Measurements from ENCODE around the gene CNTROB.
A peak's percentile ranks its signal among the peaks of the same experiment; 100 is the strongest.
"Not testable (repeated sequence)": the region's sequence is repeated elsewhere in the genome, so short reads cannot be mapped to it uniquely, and the experiment has no call there.

The CNTROB gene

GRCh38 chr17:7944326-7944725, 12.3 kb downstream of the CNTROB start:
- no peak for DNase-seq

- no peak for DNase-seq
Measured at GRCh38 chr17:7945651-7946050, 13.6 kb downstream of the CNTROB start.

- DNase-seq: no peak
Measured at GRCh38 chr17:7946441-7946840, 14.4 kb downstream of the CNTROB start.

DNA sequence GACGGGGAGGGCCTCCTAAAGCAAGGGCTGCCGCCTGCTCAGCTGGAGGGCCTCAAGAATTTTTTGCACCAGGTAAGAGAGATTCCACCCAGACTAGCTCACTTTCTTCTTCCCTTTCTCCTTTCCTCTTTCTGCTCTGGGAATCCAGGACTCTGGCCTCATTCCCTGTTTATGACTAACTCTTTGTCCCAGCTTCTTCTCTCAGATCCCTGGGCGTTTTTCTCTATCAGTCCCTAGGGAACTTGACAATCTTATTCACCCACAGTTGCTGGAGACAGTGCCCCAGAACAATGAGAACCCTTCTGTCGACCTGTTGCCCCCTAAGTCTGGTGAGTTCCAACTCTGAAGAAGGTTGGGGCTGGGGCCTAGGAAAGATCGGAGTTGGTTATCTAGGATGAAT, 15.6 kb downstream of the CNTROB start:
- DNase-seq: no peak

DNA sequence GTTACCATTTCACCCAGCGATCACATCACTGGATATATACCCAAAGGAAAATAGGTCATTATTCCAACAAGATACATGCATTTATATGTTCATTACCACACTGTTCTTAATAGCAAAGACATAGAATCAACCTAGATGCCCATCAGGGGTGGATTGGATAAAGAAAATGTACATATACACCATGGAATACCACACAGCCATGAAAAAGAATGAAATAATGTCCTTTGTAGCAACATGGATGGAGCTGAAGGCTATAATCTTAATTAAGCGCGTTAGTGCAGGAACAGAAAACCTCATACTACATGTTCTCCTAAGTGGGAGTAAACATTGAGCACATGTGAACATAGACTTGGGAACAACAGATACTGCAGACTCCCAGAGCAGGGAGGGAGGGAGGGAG, 18.6 kb downstream of the CNTROB start:
- no peak for DNase-seq

DNA sequence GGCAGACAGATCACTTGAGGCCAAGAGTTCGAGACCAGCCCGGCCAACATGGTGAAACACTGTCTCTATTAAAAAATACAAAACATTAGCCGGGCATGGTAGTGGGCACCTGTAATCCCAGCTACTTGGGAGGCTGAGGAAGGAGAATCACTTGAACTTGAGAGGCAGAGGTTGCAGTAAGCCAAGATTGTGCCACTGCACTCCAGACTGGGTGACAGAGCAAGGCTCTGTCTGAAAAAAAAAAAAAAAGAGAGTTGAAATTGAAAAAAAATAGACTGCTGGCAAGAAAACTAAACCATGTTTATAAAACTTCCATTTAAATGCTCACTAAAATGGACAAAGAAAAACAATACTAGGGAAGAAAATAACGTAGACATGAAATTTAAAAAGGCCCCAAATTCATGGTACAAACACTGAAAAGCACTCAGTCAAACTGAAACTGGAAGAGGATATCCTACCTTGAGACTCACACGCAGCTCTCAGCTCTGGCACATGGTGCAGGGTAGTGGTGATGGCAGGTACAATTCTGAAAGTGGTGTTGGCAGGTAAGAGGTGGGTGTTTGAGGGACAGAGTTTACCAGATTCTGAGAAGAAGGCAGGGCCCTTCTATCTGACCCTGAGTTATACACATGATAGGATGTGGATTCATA, 19.3 kb downstream of the CNTROB start:
- DNase-seq: peak; percentile 86

DNA sequence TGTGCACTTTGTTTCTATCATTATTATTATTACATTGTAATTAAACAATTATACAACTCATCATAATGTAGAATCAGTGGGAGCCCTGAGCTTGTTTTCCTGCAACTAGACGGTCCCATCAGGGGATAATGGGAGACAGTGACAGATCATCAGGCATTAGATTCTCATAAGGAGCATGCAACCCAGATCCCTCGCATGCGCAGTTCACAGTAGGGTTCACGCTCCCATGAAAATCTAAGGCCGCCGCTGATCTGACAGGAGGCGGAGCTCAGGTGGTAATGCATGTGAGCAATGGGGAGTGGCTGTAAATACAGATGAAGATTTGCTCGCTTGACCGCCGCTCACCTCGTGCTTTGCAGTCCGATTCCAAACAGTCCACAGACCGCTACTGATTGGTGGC, 21.3 kb downstream of the CNTROB start:
- DNase-seq: not testable (repeated sequence)

- DNase-seq: no peak
Measured at GRCh38 chr17:7955414-7956227, 23.6 kb downstream of the CNTROB start.

- no peak for DNase-seq
Measured at GRCh38 chr17:7956228-7956965, 24.4 kb downstream of the CNTROB start.

- no peak for DNase-seq
Measured at GRCh38 chr17:7959503-7960253, 27.7 kb downstream of the CNTROB start.

GRCh38 chr17:7961421-7961820, 29.4 kb downstream of the CNTROB start:
- no peak for DNase-seq

DNA sequence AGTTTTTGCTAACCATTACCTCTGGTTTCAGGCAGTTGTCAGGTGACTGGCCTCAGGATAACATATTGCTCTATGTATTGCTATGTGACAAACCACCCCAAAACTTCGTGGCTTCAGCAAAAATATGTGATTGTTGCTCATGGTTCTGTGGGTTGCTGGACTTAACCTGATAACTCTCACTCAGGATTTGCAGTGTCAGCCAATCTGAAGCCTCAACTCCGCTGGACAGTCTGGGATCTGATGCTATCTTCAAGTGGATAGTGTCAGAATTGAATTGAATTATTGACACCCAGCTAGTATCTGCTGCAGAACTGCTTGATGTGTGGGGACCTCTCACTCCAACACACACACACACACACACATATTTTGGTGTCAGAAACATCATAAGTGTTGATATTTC, 35.7 kb downstream of the CNTROB start:
- DNase-seq: no peak

DNA sequence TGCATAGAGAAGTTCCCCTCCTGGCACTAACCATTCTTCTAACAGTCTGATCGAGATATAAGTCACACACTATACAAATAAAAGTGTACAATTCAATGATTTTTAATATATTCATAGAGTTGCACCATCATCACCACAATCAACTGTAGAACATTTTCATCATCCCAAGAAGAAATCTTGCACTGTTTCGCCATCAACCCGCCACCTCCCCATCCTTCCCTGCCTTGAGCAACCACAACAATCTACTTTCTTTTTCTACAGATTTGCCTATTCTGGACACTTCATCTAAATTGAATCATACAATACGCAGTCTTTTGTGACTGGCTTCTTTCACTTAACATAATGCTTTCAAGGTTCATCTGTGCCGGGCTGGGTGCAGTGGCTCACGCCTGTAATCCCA, 37.4 kb downstream of the CNTROB start:
- no peak for DNase-seq

- no peak for DNase-seq
Measured at GRCh38 chr17:7971651-7972050, 39.6 kb downstream of the CNTROB start.

GRCh38 chr17:7972131-7972785, 40.3 kb downstream of the CNTROB start:
- DNase-seq: no peak

- DNase-seq: no peak
Measured at GRCh38 chr17:7974638-7975131, 42.7 kb downstream of the CNTROB start.

DNA sequence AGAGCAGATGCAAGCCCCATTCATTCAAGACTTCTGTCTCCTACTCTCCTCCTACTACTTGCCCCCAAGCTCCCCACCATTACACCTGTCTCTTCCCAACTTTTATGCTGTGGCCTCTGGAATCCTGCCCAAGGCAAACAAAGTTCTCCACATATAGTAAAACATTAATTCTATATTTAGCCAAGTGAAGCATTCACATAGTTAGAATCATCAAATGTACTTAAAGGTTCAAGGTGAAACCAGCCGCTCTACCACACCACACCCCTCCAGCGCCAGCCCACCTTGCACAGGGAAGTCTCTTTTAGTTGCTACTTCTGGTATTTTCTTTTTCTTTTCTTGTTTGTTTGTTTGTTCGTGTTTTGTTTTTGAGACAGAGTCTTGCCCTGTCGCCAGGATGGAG, 45.0 kb downstream of the CNTROB start:
- DNase-seq: no peak

DNA sequence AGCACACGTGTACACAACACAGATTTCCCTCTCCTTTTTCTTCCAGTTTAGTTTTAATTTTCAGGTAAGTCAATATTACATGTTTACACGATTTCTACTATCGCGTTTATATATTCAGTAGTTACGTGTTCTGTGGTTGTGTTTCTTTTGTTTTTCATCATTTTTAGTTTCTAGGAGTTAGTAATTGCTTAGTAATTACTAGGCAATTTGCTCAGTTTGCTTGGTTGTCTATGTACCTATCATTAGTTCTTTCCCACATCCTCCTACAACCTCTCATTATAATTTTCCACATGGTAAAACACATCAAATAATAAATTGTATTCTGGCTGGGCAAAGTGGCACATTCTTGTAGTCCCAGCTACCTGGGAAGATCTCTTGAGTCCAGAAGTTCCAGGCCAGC, 45.8 kb downstream of the CNTROB start:
- DNase-seq: peak; percentile 27

- DNase-seq: peak; percentile 27
Measured at GRCh38 chr17:7982173-7982572, 50.2 kb downstream of the CNTROB start.

DNA sequence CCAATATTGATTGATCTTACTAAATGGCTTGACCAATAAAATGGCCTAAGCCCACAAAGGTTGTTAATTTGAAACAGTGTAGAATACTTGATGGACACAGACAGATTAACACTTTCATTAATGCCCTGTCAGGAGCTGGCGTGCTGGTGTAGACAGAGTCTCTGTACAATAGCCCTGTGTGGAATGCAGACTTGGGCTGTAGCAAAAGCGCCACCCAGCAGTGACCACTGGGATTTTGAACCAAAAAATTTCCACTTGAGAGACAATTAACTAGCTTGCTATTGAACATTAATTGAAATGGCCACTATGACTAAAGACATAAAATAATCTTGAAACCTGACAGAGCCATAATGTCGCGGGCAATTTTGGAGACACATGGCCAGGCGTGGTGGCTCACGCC, 50.7 kb downstream of the CNTROB start:
- no peak for DNase-seq

DNA sequence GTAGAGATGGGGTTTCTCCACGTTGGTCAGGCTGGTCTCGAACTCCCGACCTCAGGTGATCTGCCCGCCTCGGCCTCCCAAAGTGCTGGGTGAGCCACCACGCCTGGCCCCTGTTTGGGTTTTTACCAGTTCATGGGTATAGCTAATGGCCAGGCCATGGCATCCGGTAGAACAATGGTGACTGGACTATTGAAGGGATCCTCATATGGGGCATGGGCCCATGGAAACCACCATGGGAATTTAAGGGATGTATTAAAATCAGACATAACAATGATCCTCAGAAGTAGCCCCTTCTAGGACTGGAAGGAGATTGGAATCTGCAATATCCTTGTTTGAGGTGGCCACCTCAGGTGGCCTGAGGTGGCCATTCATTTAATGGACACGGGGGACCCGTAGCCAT, 52.9 kb downstream of the CNTROB start:
- DNase-seq: no peak

- DNase-seq: no peak
Measured at GRCh38 chr17:7987112-7987893, 55.3 kb downstream of the CNTROB start.

Data from activated CD4-positive, alpha-beta T cell treated with anti-CD3 and anti-CD28 coated beads, Interleukin-2, amount 50 U/mL, for 16 hours (primary cell).